Esophagus squamous epithelium (tissue), 4 donors: ENCODE data around the gene EML2.

ENCODE experiments used
- POLR2A ChIP-seq, 4 donors: fragments of 450-650 bp; IDR thresholded peaks; one replicate each; pipeline ENCODE4 v1.6.1; 2017; ENCODE audit warnings: antibody characterized with exemption in 4 of 4, mild to moderate bottlenecking in 4 of 4, moderate library complexity in 3 of 4
- TF ChIP-seq, protein P1 (sequence below), 6 experiments: fragments of 450-650 bp in 4 of 6; fragments of 200-600 bp in 2 of 6; sonication (generic) in 2 of 6; IDR thresholded peaks; one replicate each; pipeline ENCODE4 v1.5.1; 2016 to 2019; ENCODE audit warnings: antibody characterized with exemption in 6 of 6, mild to moderate bottlenecking in 4 of 6, moderate library complexity in 4 of 6

DNA sequence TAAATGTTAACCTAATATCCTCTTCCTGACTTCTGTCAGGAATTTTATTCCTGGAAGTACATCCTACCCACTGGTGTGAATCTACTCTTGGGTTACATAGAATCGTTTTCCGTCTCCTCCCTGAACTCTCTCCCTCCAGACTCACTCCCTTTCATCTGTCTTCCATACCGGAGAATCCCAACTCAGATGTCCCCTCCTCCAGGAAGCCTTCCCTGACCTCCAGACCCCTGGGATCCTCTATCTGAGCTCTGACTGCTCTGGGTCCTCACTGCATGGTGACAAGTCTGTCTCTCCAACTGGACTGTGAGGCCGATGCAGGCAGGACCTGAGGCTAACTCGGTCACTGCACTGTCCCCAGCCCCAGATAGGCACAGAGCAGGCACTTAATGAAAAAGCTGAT, 79.2 kb downstream of the EML2 start:
- TF ChIP-seq, protein P1, sequence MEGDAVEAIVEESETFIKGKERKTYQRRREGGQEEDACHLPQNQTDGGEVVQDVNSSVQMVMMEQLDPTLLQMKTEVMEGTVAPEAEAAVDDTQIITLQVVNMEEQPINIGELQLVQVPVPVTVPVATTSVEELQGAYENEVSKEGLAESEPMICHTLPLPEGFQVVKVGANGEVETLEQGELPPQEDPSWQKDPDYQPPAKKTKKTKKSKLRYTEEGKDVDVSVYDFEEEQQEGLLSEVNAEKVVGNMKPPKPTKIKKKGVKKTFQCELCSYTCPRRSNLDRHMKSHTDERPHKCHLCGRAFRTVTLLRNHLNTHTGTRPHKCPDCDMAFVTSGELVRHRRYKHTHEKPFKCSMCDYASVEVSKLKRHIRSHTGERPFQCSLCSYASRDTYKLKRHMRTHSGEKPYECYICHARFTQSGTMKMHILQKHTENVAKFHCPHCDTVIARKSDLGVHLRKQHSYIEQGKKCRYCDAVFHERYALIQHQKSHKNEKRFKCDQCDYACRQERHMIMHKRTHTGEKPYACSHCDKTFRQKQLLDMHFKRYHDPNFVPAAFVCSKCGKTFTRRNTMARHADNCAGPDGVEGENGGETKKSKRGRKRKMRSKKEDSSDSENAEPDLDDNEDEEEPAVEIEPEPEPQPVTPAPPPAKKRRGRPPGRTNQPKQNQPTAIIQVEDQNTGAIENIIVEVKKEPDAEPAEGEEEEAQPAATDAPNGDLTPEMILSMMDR (IDR thresholded peaks at IDR 0.05) = no peak
- no peak for TF ChIP-seq POLR2A (IDR thresholded peaks at IDR 0.05)
